Activated CD4-positive, alpha-beta memory T cell treated with anti-CD3 and anti-CD28 coated beads for 36 hours (primary cell): ENCODE data around the gene CCR6. TPM values are rescaled to one million over a fixed set of nuclear protein-coding genes. Genes with fewer than 3 reads are reported as not detected.
A peak's percentile ranks its signal among the peaks of the same experiment; 100 is the strongest.
"Not testable (repeated sequence)": the region's sequence is repeated elsewhere in the genome, so short reads cannot be mapped to it uniquely, and the experiment has no call there.

Experiments
- CTCF ChIA-PET: fragments of 350-600 bp; sonication (Branson Sonifier 250); formaldehyde crosslinking; loops from one replicate; lab custom pipeline; 2021; ENCODE audit warnings: antibody characterized with exemption, inconsistent platforms; lab: Charles Lee
- POLR2A ChIA-PET: fragments of 350-600 bp; sonication (Branson Sonifier 250); formaldehyde crosslinking; loops from one replicate; lab custom pipeline; 2021; ENCODE audit warnings: antibody characterized with exemption; lab: Charles Lee
- DNase-seq: peaks from one replicate; pipeline ENCODE4 v3.0.0-alpha.2; 2020
- H3K27ac Mint-ChIP-seq: one replicate; pipeline ENCODE4 v1.8.0; 2021; ENCODE audit warnings: mixed read lengths
- H3K27me3 Mint-ChIP-seq: one replicate; pipeline ENCODE4 v1.8.0; 2021; ENCODE audit warnings: mixed read lengths
- H3K36me3 Mint-ChIP-seq: one replicate; pipeline ENCODE4 v1.8.0; 2021; ENCODE audit warnings: mixed read lengths
- H3K4me1 Mint-ChIP-seq: one replicate; pipeline ENCODE4 v1.8.0; 2021; ENCODE audit warnings: low read depth, mixed read lengths
- H3K4me3 Mint-ChIP-seq: one replicate; pipeline ENCODE4 v1.8.0; 2021; ENCODE audit warnings: mild to moderate bottlenecking, mixed read lengths
- H3K9me3 Mint-ChIP-seq: one replicate; pipeline ENCODE4 v1.8.0; 2021; ENCODE audit warnings: mixed read lengths
- intact Hi-C: fragments of 100-400 bp; cut with micrococcal nuclease; formaldehyde crosslinking; loops from one replicate; pipeline ENCODE4 v1.15.1; 2023
- total RNA-seq, 2 experiments: library from RNA; stranded (reverse); gene quantifications; one replicate each; pipeline ENCODE4 v1.2.3, GENCODE V29; 2021

Gene CCR6
- total RNA-seq: 1 to 10 TPM; 5.1 to 7.4 TPM

GRCh38 chr6:167122827-167123657, at the start of gene CCR6:
TSS of gene CCR6 (plus strand) at chr6:167123096. CDS start at chr6:167136135, 13,039 bp downstream.
- intact Hi-C loops: no loop called here
- Mint-ChIP-seq H3K27me3 (no peaks in the 10 kb centered on the region), H3K9me3 (peaks cover 4% of the 10 kb centered on the region), H3K4me1 (peaks cover 62% of the 10 kb centered on the region), H3K4me3 (peak within 1 kb of the TSS; percentile 40), H3K36me3 (peaks cover 5% of the 10 kb centered on the region), H3K27ac (peak within 1 kb of the TSS; percentile 73)
- CTCF ChIA-PET: interaction anchor here (0.6 to 3.0 kb wide), 7 partner anchors 10 to 133 kb away, joined by 3 to 8 read pairs (median 4); no protein-coding TSS in a partner anchor
- POLR2A ChIA-PET: interaction anchor here (0.6 to 2.0 kb wide), 4 partner anchors 10 to 293 kb away, joined by 3 to 7 read pairs (median 4); partner anchors contain the start of gene CEP43
- no peak for DNase-seq

- Mint-ChIP-seq H3K4me3 (no peak overlapping the region), H3K27me3 (peaks cover 1% of the 10 kb centered on the region), H3K9me3 (peaks cover 17% of the 10 kb centered on the region), H3K36me3 (peaks cover 5% of the 10 kb centered on the region), H3K4me1 (peaks cover 12% of the 10 kb centered on the region), H3K27ac (no peak overlapping the region)
- POLR2A ChIA-PET: no interaction called here
- CTCF ChIA-PET: no interaction called here
- no peak for DNase-seq
- intact Hi-C loops: no loop called here
Measured at GRCh38 chr6:167073679-167074274, 49.1 kb upstream of the CCR6 start.

GRCh38 chr6:167077241-167077932, 45.5 kb upstream of the CCR6 start:
- H3K9me3 Mint-ChIP-seq: peaks cover 9% of the 10 kb centered on the region
- no peak overlapping the region for H3K27ac Mint-ChIP-seq
- H3K4me1 Mint-ChIP-seq: peaks cover 31% of the 10 kb centered on the region
- peaks cover 1% of the 10 kb centered on the region for H3K27me3 Mint-ChIP-seq
- no peak for DNase-seq
- H3K4me3 Mint-ChIP-seq: no peak overlapping the region
- ChIA-PET CTCF (no interaction called here), POLR2A (no interaction called here)
- intact Hi-C loops: no loop called here
- H3K36me3 Mint-ChIP-seq: peaks cover 1% of the 10 kb centered on the region

- Mint-ChIP-seq H3K36me3 (no peaks in the 10 kb centered on the region), H3K4me3 (no peak overlapping the region), H3K9me3 (peaks cover 5% of the 10 kb centered on the region), H3K27ac (no peak overlapping the region), H3K27me3 (peaks cover 1% of the 10 kb centered on the region), H3K4me1 (peaks cover 30% of the 10 kb centered on the region)
- ChIA-PET CTCF (interaction anchor here (1.3 kb wide), 1 partner anchor 46 kb away, joined by 3 read pairs; no protein-coding TSS in a partner anchor), POLR2A (interaction anchor here (1.0 kb wide), 1 partner anchor 31 kb away, joined by 6 read pairs; no protein-coding TSS in a partner anchor)
- intact Hi-C loops: loop anchor here (1.0 to 2.0 kb wide), 4 partner anchors 22 to 72 kb away; no protein-coding TSS in a partner anchor
- DNase-seq: peak; percentile 55
Measured at GRCh38 chr6:167078745-167079144, 44.2 kb upstream of the CCR6 start.

GRCh38 chr6:167079853-167080297, 43.0 kb upstream of the CCR6 start:
- Mint-ChIP-seq H3K9me3 (peaks cover 6% of the 10 kb centered on the region), H3K4me1 (peaks cover 28% of the 10 kb centered on the region), H3K27ac (peak overlapping the region; percentile 54), H3K4me3 (peak overlapping the region; percentile 6), H3K36me3 (no peaks in the 10 kb centered on the region), H3K27me3 (peaks cover 1% of the 10 kb centered on the region)
- ChIA-PET POLR2A (interaction anchor here (0.6 to 1.6 kb wide), 3 partner anchors 14 to 32 kb away, joined by 3 to 5 read pairs (median 4); no protein-coding TSS in a partner anchor), CTCF (interaction anchor here (0.8 to 1.6 kb wide), 4 partner anchors 14 to 44 kb away, joined by 3 to 8 read pairs (median 4); no protein-coding TSS in a partner anchor)
- DNase-seq: peak; percentile 89
- intact Hi-C loops: loop anchor here (1.0 to 2.0 kb wide), 7 partner anchors 14 to 71 kb away; no protein-coding TSS in a partner anchor

GRCh38 chr6:167087857-167088354, 35.0 kb upstream of the CCR6 start:
- H3K4me1 Mint-ChIP-seq: peaks cover 32% of the 10 kb centered on the region
- POLR2A ChIA-PET: no interaction called here
- H3K27ac Mint-ChIP-seq: no peak overlapping the region

GRCh38 chr6:167088741-167089140, 34.2 kb upstream of the CCR6 start:
- peaks cover 18% of the 10 kb centered on the region for H3K9me3 Mint-ChIP-seq
- POLR2A ChIA-PET, H3K27me3 Mint-ChIP-seq, H3K4me3 Mint-ChIP-seq, DNase-seq, H3K36me3 Mint-ChIP-seq, H3K27ac Mint-ChIP-seq, intact Hi-C loops: not testable (repeated sequence)
- CTCF ChIA-PET: interaction anchor here (1.0 kb wide), 1 partner anchor 99 kb away, joined by 3 read pairs; no protein-coding TSS in a partner anchor
- peaks cover 39% of the 10 kb centered on the region for H3K4me1 Mint-ChIP-seq

More at GRCh38 chr6:167087857-167088354, 35.0 kb upstream of the CCR6 start:
- intact Hi-C loops: no loop called here
- H3K27me3 Mint-ChIP-seq: peaks cover 3% of the 10 kb centered on the region
- H3K36me3 Mint-ChIP-seq: peaks cover 8% of the 10 kb centered on the region
- H3K9me3 Mint-ChIP-seq: peaks cover 24% of the 10 kb centered on the region
- DNase-seq: no peak
- no peak overlapping the region for H3K4me3 Mint-ChIP-seq
- CTCF ChIA-PET: interaction anchor here (1.0 kb wide), 1 partner anchor 98 kb away, joined by 3 read pairs; no protein-coding TSS in a partner anchor

GRCh38 chr6:167089243-167090142, 33.4 kb upstream of the CCR6 start:
- intact Hi-C loops: loop anchor here (5.0 kb wide), 2 partner anchors 42 to 92 kb away; partner anchors contain the start of gene CEP43
- H3K9me3 Mint-ChIP-seq: peaks cover 18% of the 10 kb centered on the region

GRCh38 chr6:167090171-167090570, 32.7 kb upstream of the CCR6 start:
- Mint-ChIP-seq H3K27ac (no peak overlapping the region), H3K27me3 (peaks cover 3% of the 10 kb centered on the region), H3K4me3 (no peak overlapping the region), H3K36me3 (peaks cover 8% of the 10 kb centered on the region), H3K4me1 (peaks cover 53% of the 10 kb centered on the region), H3K9me3 (peaks cover 18% of the 10 kb centered on the region)
- intact Hi-C loops: loop anchor here (5.0 kb wide), 2 partner anchors 43 to 93 kb away; partner anchors contain the start of gene CEP43
- CTCF ChIA-PET: interaction anchor here (1.1 kb wide), 1 partner anchor 25 kb away, joined by 4 read pairs; no protein-coding TSS in a partner anchor
- POLR2A ChIA-PET: no interaction called here
- no peak for DNase-seq

More at GRCh38 chr6:167089243-167090142, 33.4 kb upstream of the CCR6 start:
- peaks cover 46% of the 10 kb centered on the region for H3K4me1 Mint-ChIP-seq
- ChIA-PET CTCF (interaction anchor here (1.1 kb wide), 1 partner anchor 26 kb away, joined by 4 read pairs; no protein-coding TSS in a partner anchor), POLR2A (no interaction called here)
- DNase-seq: no peak
- peaks cover 8% of the 10 kb centered on the region for H3K36me3 Mint-ChIP-seq
- no peak overlapping the region for H3K4me3 Mint-ChIP-seq
- H3K27ac Mint-ChIP-seq: no peak overlapping the region
- H3K27me3 Mint-ChIP-seq: peaks cover 3% of the 10 kb centered on the region

GRCh38 chr6:167091026-167091804, 31.7 kb upstream of the CCR6 start:
- Mint-ChIP-seq H3K9me3 (peaks cover 12% of the 10 kb centered on the region), H3K4me3 (no peak overlapping the region), H3K27me3 (no peaks in the 10 kb centered on the region), H3K27ac (peak overlapping the region; percentile 13), H3K36me3 (peaks cover 6% of the 10 kb centered on the region), H3K4me1 (peaks cover 59% of the 10 kb centered on the region)
- intact Hi-C loops: loop anchor here (5.0 kb wide), 2 partner anchors 44 to 94 kb away; partner anchors contain the start of gene CEP43
- CTCF ChIA-PET: interaction anchor here (0.6 to 1.4 kb wide), 3 partner anchors 30 to 35 kb away, joined by 3 to 4 read pairs (median 3); partner anchors contain the start of gene CCR6
- no peak for DNase-seq
- POLR2A ChIA-PET: no interaction called here
